HG02840 (cell line): Measurements from ENCODE around the gene INSM1.

Source experiments
- ATAC-seq: cut with Tn5 transposase; IDR thresholded peaks from one replicate; pipeline ENCODE4 v1.9.1; 2021; ENCODE audit warnings: mild to moderate bottlenecking, moderate library complexity, moderate number of reproducible peaks; ENCODE audit not compliant: unreplicated experiment, low FRiP score

INSM1 gene

DNA sequence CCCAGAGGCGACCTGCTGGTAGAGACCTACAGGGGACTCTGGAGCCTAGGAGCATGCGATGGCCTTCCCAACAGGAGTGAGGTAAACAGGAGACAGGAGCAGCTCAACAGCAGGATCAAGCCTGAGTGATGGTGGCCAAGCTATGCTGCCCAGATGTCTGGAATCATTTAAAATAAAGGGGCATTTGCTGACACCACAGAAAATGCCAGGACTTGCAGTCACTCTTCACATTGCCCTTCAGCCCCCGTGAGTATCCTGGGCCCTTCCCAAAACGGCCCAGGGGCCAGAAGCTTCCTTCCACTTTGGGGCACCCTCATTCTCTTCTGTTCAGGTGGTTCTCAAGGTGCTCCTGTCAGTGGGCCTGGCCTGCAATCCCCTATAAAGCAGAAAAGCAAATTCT lies 23.2 kb downstream of the INSM1 start:
- no peak for ATAC-seq

- ATAC-seq = no peak
Measured at GRCh38 chr20:20391766-20392165, 23.9 kb downstream of the INSM1 start.

GRCh38 chr20:20393207-20394120 lies 25.6 kb downstream of the INSM1 start:
- no peak for ATAC-seq

DNA sequence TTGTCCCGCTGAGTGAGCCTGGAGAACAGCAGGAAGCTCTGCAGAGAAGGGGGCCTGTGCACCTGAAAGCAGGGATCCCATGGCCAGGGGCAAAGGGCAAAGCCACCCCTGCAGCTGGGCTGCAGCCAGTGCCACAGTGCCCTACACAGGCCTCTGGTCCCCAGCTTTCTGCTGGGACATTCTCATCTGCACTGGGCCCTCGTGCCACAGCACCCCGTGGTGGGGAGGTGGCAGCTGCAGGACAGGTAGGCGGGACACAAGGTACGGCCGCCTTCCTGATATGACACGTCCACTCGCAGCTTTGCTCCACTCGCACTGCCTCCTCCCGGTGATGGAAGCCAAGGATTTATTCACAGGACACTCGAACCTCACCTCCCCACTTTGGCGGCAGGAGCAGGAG lies 27.2 kb downstream of the INSM1 start:
- ATAC-seq = no peak

- no peak for ATAC-seq
Measured at GRCh38 chr20:20395903-20396568, 28.1 kb downstream of the INSM1 start.

DNA sequence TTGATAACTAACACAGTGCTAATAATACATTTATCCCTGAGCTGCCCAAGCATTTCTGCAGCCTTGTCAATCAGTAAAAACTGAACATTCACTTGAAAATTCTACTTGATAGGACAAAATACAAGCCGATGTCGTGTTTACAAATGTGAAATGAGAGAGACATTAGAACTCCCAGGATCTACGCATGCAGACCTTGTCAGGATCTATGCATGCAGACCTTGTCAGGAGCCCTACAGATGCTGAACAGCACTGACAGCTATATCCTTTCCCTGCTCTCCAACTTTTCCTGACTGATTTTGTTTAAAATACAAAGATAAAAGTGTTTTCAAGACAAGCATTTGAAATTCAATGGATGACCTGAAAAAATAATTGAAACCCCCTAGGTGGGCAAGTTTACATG lies 28.9 kb downstream of the INSM1 start:
- ATAC-seq = no peak

DNA sequence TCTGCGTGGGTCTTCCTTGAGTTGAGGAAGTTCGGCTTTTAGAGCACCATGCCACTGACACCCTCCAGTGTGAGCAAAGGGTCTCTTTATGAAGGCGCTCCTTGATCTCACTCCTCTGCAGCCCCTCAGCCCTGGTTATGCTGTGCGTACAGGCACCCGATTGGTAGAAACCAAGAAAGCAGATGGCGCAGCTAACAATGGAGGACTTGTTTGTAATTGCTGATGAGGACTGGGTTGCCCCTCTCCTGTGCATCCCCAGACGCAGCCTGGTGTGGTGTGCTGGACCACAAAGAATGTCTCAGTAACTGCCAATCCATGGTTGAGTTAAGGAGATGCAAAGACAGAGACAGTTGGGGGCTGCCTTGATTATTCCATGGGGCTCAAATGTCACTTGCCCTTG lies 30.2 kb downstream of the INSM1 start:
- ATAC-seq = no peak

DNA sequence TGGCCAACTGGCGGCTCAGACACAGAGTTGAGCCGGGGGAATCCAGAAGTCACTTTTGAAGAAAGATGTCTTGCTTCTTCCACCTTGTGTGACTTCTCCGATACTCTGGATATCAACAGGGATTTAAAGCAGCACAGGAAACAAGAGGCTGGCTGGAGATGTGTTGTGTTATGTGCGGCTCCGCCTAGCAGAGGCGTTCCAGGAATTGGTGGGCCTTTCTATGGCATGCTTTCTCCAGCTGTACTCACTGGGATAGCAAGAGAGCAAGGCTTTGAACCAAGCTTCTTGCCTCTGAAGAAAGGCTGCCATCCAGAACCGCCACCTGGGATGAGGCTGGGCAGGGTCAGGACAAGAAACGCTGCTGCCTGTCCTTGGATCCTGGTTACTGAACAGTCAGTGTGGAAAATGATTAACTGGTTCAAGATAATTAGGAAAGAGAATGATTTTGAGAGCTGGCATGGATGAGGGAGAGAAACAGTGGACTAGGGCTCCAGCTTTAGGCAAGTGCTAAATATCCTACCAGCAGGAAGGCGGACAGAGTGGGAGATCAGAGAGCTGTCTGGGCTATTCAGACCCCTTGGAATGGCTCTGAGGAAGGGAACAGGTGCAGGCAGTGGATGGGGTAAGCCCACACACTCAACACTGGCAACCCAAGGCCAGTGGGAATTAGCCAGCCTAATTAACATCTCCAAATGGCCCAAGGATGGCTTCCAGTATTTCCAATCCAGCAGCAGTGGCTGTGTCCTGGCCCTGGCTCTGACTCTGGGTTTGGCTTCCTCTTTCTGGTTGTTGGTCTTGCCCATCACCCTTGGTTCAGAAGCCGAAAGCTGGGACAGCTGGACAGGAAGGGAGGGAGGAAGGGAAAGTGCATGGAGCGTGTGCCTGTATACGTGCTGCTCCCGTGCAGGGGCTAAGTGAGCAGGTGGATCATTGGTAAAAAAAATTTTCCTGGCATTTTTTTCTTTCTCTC lies 31.9 kb downstream of the INSM1 start:
- ATAC-seq = no peak

- ATAC-seq = no peak
Measured at GRCh38 chr20:20401991-20402390, 34.1 kb downstream of the INSM1 start.

DNA sequence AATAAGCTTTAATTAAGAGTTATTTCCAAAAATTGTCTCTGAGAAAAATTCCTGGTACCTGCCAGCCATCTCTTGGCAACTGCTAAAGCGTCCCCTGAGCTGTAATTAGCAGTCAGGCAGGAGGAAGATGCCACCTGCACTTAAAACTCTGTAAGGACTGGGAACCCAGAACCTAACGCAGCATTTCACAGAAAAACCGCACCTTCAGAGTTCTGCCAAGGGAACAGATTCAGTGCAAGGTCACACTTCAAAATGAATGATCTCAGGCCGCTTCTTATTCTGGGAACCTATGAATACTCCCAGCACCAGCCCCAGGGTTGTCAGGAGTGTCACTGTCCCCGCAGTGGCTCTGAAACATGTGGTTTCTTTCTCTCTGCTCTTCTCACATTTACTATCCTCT lies 36.7 kb downstream of the INSM1 start:
- ATAC-seq = no peak

- ATAC-seq = no peak
Measured at GRCh38 chr20:20405623-20406022, 37.7 kb downstream of the INSM1 start.

GRCh38 chr20:20406306-20406705 lies 38.4 kb downstream of the INSM1 start:
- ATAC-seq = no peak

DNA sequence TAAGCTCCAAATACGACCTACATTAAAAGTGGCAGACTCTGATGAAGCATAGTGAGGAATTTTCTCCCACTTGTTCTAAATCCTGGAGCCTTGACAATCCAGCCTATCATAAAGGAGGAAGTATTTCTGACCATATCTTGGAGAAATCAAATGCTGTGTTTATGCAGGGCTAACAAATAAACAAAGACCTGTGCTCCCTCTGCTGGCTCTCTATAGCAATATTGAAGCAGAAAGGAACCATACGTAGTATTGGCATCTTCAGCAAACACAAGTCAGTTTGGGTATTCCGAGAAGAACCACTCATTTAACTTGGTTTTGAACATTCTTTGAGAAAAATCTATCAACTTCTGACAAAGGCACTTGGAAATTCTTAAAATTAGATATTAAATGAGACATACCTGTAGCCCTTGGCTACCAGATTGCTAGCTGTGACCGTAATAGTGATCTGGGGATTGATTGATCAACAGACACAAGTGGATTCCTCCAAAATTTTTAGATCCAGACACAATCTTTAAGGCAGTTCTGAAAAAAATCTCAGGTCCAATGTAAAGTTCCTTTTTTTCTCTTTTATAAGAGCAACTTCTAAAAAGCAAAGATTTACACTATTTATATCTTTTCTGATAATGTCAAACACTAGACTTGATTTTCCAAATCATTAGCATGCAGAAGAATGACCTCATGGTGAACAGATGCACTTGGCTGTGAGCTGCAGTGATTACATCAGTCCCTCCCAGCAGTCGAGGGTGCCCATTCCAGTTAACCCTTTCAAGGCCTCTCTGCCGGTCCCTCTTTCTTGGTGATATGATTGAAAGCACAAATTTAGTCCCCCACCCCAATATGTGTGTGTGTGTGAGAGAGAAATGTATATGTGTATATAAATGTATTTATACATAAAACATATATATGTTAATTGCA lies 40.2 kb downstream of the INSM1 start:
- ATAC-seq = no peak

DNA sequence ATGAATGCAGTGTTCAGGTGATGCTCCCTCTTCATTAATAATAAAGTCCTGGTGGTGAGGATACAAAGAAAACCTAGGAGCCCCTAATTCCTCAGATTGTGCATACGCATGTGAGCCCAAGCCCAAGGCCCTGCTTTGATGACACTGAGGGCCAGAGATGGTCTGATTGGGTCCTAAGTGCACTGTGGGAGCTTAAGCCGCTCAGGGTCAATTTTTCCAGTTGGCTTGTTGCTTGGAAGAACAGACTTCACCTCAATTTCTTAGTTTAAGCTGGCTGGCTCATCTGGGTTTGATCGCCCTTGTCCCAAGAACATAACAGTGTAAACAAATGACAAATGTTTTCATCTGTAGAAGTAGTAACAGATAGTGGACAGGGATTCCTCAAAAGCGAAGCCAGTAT lies 41.4 kb downstream of the INSM1 start:
- no peak for ATAC-seq

GRCh38 chr20:20410678-20411077 lies 42.8 kb downstream of the INSM1 start:
- ATAC-seq = no peak

GRCh38 chr20:20411402-20411801 lies 43.5 kb downstream of the INSM1 start:
- ATAC-seq = no peak

DNA sequence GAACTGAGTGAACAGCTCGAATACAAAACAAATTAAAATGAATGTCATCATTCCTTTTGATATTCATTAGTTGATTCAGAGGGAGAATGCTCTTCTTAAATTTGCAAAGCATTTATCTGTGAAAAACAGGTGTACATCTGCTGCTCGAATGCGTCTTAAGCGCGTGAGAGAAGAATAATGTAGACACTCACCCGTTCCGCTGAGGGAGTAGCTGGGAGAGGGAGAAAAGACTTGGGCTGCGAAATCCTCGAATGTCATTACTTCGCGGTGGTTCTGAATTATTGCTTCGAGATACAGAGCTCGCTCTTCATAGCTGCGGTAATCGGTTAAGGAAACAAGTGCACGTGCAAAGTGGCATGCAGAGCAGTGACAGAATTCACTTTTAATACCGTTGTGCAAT lies 43.9 kb downstream of the INSM1 start:
- ATAC-seq = no peak

GRCh38 chr20:20412750-20413149 lies 44.8 kb downstream of the INSM1 start:
- no peak for ATAC-seq

GRCh38 chr20:20413810-20414281 lies 45.9 kb downstream of the INSM1 start:
- ATAC-seq = no peak
